RCC 7860 (cell line): ENCODE measurements around the gene NGDN.

ENCODE experiments used
- DNase-seq: peaks from one replicate; pipeline ENCODE4 v3.0.0-alpha.2; 2015; ENCODE audit warnings: low spot score
- FAIRE-seq: peaks from 2 replicates; lab custom pipeline; 2012; peaks lifted over from hg19 to GRCh38; lab: Jason Lieb, UNC

Gene NGDN

GRCh38 chr14:23520899-23521533, 51.5 kb downstream of the NGDN start:
- no peak for FAIRE-seq
- DNase-seq: no peak

- FAIRE-seq (no peak), DNase-seq (no peak)
Measured at GRCh38 chr14:23521785-23522640, 52.5 kb downstream of the NGDN start.

DNA sequence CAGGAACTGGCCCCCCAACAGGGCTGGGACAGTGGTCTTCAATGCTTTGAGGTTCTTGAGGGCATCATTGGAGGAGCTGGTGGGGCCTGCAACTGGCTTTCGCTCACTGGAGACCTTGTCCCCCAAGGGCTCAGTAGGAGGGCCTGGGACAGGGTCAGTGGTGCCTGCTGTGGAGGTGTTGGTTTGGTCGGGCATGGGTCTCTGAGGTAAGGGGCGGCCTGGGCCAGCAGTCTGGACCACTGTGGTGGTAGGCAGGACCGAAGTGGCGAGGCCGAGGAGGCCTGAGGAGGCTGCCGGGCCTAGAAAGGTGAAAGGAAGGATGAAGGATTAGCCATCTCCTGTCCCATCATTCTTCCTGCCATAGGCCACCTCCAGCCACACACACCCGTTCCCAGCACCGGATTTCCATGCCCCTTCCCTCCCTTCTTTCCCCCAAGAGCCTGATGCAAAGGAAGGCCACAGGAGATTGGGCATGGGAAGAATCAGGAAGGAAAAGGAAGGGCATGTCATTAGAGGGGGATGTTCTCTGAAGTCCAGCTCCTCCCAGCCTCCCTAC, 53.2 kb downstream of the NGDN start:
- DNase-seq (no peak), FAIRE-seq (no peak)

GRCh38 chr14:23523229-23524016, 53.9 kb downstream of the NGDN start:
- no peak for FAIRE-seq

DNA sequence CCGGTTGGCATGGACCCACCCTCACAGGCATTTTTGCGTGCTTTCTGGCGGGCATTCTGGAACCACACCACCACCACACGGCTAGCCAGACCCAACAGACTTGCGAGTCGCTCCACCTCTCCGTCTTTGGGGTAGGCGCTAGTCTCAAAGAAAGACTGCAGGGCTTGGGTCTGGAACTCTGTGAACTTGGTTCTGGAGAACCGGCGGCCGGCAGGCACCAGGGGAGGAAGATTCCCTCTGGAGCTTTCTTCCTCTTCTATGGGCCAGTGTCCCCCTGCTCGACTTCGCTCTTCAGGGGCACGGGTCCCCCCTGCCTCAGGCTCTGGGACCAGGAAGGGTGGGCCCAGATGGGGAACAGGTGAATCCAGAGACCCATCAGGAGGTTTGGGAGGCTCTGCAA, 55.5 kb downstream of the NGDN start:
- no peak for DNase-seq
- no peak for FAIRE-seq

More at GRCh38 chr14:23523229-23524016, 53.9 kb downstream of the NGDN start:
- no peak for DNase-seq

DNA sequence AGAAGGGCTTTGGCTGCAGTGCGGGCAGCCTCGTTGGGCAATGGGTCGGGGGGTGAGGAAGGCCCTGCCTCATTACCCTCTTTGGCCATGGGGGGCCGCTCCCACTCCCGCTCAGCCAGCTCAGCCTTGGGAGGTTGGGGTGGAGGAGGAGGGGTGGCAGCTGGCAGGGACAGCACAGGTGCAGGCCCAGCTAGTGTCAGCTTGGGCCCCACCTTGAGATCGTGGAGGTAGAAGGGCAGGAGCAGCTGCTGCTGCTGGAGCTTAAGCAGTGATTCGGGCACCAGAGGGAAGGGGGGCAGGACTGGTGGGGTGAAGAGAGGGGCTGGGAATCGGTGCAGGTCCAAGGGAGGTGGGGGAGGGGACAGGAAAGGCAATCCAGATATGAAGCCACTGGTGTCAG, 56.1 kb downstream of the NGDN start:
- DNase-seq (no peak), FAIRE-seq (no peak)
